Thyroid gland (tissue), 4 donors: ENCODE measurements around the gene ZP1. TPM values are rescaled to one million over a fixed set of nuclear protein-coding genes. Genes with fewer than 3 reads are reported as not detected.

ENCODE experiments used
- DNase-seq, 2 donors: peaks; one replicate each; pipeline ENCODE4 v3.0.0-alpha.2; 2019
- H3K27ac ChIP-seq, 3 donors: fragments of 200-600 bp; sonication (generic); 1 replicate in 2 of 3; 2 replicates in 1 of 3; pipeline ENCODE4 v1.5.1; 2016 to 2019; ENCODE audit warnings: mild to moderate bottlenecking in 1 of 3, moderate library complexity in 1 of 3
- H3K27me3 ChIP-seq: fragments of 200-600 bp; sonication (generic); one replicate; pipeline ENCODE4 v1.5.1; 2019
- H3K36me3 ChIP-seq, 2 donors: fragments of 200-600 bp; sonication (generic); one replicate each; pipeline ENCODE4 v1.5.1; 2016 to 2019
- H3K4me1 ChIP-seq, 2 donors: fragments of 200-600 bp; sonication (generic); one replicate each; pipeline ENCODE4 v1.5.1; 2017 to 2019
- H3K4me3 ChIP-seq, 3 donors: fragments of 200-600 bp; sonication (generic); replicated peaks in 1 of 3; 1 replicate in 2 of 3; 2 replicates in 1 of 3; pipeline ENCODE4 v1.5.1; 2016; ENCODE audit warnings: mild to moderate bottlenecking in 1 of 3
- H3K9me3 ChIP-seq: fragments of 200-600 bp; sonication (generic); one replicate; pipeline ENCODE4 v1.5.1; 2017
- CTCF ChIP-seq, 6 experiments: fragments of 200-600 bp in 3 of 6; fragments of 450-650 bp in 3 of 6; sonication (generic) in 3 of 6; IDR thresholded peaks; one replicate each; pipeline ENCODE4 v1.5.1; 2016 to 2019; ENCODE audit warnings: antibody characterized with exemption in 6 of 6, mild to moderate bottlenecking in 2 of 6, inconsistent platforms in 1 of 6, moderate library complexity in 1 of 6
- POLR2A ChIP-seq, 2 donors: fragments of 450-650 bp; IDR thresholded peaks; one replicate each; pipeline ENCODE4 v1.6.1; 2017; ENCODE audit warnings: antibody characterized with exemption in 2 of 2, mild to moderate bottlenecking in 2 of 2, moderate library complexity in 1 of 2
- WGBS, 2 donors: methylation state at CpG; one replicate each; pipeline ENCODE4 v1.1.5; 2017; 5-methylcytosine and 5-hydroxymethylcytosine counted together
- intact Hi-C: fragments of 100-400 bp; cut with DNase I; formaldehyde crosslinking; loops from one replicate; pipeline ENCODE4 v1.15.1; 2023
- total RNA-seq, 4 donors: library from RNA; depleted of rRNA; stranded (reverse); fragments of >200 nt; gene quantifications; one replicate each; pipeline ENCODE4 v1.2.3, GENCODE V29; 2016

The ZP1 gene
- total RNA-seq, 4 donors from 2014 or later: not detected

- TF ChIP-seq POLR2A (IDR thresholded peaks at IDR 0.05): no peak
- no peak for TF ChIP-seq CTCF (IDR thresholded peaks at IDR 0.05)
- DNase-seq: no peak
- intact Hi-C loops: no loop called here
- Histone ChIP-seq H3K27me3 (peaks cover 5% of the 10 kb centered on the region), H3K27ac (no peak overlapping the region), H3K36me3 (peaks cover 30 to 36% of the 10 kb centered on the region in 2 donors), H3K4me3 (no peak overlapping the region), H3K9me3 (no peaks in the 10 kb centered on the region), H3K4me1 (peaks cover 17 to 29% of the 10 kb centered on the region in 2 donors)
- 92 to 95% methylated on average over 11 of the region's 11 CpGs for WGBS, 2 donors
Observed at GRCh38 chr11:60921259-60921658, 53.9 kb downstream of the ZP1 start.

DNA sequence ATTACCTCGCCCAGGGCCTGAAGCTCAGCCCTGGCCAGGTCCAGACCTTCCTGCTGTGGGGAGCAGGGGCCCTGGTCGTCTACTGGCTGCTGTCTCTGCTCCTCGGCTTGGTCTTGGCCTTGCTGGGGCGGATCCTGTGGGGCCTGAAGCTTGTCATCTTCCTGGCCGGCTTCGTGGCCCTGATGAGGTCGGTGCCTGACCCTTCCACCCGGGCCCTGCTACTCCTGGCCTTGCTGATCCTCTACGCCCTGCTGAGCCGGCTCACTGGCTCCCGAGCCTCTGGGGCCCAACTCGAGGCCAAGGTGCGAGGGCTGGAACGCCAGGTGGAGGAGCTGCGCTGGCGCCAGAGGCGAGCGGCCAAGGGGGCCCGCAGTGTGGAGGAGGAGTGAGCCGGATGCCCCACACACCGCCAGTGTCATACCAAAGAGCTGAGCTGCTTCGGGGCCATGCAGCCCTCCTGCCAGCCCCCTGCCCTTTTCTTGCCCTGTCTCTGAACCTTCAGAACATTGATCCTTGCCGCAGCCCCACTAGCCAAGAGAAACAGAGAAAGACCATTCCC is 54.5 kb downstream of the ZP1 start:
- intact Hi-C loops: no loop called here
- no peak for TF ChIP-seq POLR2A (IDR thresholded peaks at IDR 0.05)
- TF ChIP-seq CTCF (IDR thresholded peaks at IDR 0.05): no peak
- DNase-seq: no peak
- 91 to 94% methylated on average over 14 to 16 of the region's 23 CpGs for WGBS, 2 donors
- Histone ChIP-seq H3K4me3 (no peak overlapping the region), H3K27ac (no peak overlapping the region), H3K4me1 (peaks cover 15 to 23% of the 10 kb centered on the region in 2 donors), H3K27me3 (peaks cover 5% of the 10 kb centered on the region), H3K9me3 (no peaks in the 10 kb centered on the region), H3K36me3 (peaks cover 30 to 36% of the 10 kb centered on the region in 2 donors)

GRCh38 chr11:60922906-60923305 is 55.6 kb downstream of the ZP1 start:
- peaks cover 5% of the 10 kb centered on the region for H3K27me3 ChIP-seq
- TF ChIP-seq CTCF (IDR thresholded peaks at IDR 0.05): no peak
- no peak for TF ChIP-seq POLR2A (IDR thresholded peaks at IDR 0.05)
- WGBS, 2 donors: 86 to 87% methylated on average over 4 to 6 of the region's 6 CpGs
- no peak overlapping the region for H3K4me3 ChIP-seq
- no peak overlapping the region for H3K27ac ChIP-seq
- H3K36me3 ChIP-seq: peaks cover 30 to 36% of the 10 kb centered on the region in 2 donors
- H3K4me1 ChIP-seq: peaks cover 10 to 24% of the 10 kb centered on the region in 2 donors
- H3K9me3 ChIP-seq: no peaks in the 10 kb centered on the region
- intact Hi-C loops: no loop called here
- no peak for DNase-seq

GRCh38 chr11:60923326-60923725 is 56.0 kb downstream of the ZP1 start:
- Histone ChIP-seq H3K4me3 (no peak overlapping the region), H3K4me1 (peaks cover 10 to 24% of the 10 kb centered on the region in 2 donors), H3K27me3 (peaks cover 5% of the 10 kb centered on the region), H3K36me3 (peaks cover 30 to 36% of the 10 kb centered on the region in 2 donors), H3K27ac (no peak overlapping the region), H3K9me3 (no peaks in the 10 kb centered on the region)
- no peak for DNase-seq
- WGBS, 2 donors: 85 to 92% methylated on average over 4 to 5 of the region's 5 CpGs
- TF ChIP-seq POLR2A (IDR thresholded peaks at IDR 0.05) (no peak), CTCF (IDR thresholded peaks at IDR 0.05) (no peak)
- intact Hi-C loops: no loop called here

DNA sequence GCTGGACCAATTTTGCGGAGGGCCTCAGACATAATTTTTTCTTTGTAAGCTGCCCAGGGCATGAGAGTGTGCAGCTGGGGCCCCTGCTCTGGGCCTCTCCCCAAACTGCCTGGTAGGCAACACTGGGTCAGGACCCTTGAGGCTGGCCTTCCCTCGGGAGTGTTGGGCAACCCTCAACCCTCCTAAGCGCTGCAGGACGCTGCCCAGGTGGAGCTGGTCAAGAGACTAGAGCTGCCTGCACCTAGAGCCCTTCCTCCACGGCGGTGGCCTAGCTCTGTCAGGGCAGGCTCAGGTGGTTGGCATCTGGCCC is 56.4 kb downstream of the ZP1 start:
- intact Hi-C loops: no loop called here

More for the DNA sequence above, 56.4 kb downstream of the ZP1 start:
- no peak overlapping the region for H3K27ac ChIP-seq
- no peaks in the 10 kb centered on the region for H3K9me3 ChIP-seq
- no peak for DNase-seq
- H3K4me1 ChIP-seq: peaks cover 10 to 24% of the 10 kb centered on the region in 2 donors
- TF ChIP-seq CTCF (IDR thresholded peaks at IDR 0.05) (no peak), POLR2A (IDR thresholded peaks at IDR 0.05) (no peak)
- H3K4me3 ChIP-seq: no peak overlapping the region
- 67 to 70% methylated on average over 1 to 5 of the region's 6 CpGs for WGBS, 2 donors
- peaks cover 30 to 36% of the 10 kb centered on the region in 2 donors for H3K36me3 ChIP-seq
- H3K27me3 ChIP-seq: peaks cover 5% of the 10 kb centered on the region
